Spleen (tissue), 11 donors: ENCODE measurements around the gene ADAMTS17. TPM values are rescaled to one million over a fixed set of nuclear protein-coding genes. Genes with fewer than 3 reads are reported as not detected.

ENCODE experiments used
- DNase-seq: peaks from one replicate; pipeline ENCODE4 v3.0.0-alpha.2; 2020
- H3K27ac ChIP-seq, 8 donors: fragments of 200-600 bp; sonication (generic) in 7 of 8; 1 replicate in 4 of 8; 2 replicates in 4 of 8; pipeline versions ENCODE4 v1.5.0 to v1.8.0; 2016 to 2021; ENCODE audit warnings: inconsistent platforms in 4 of 8, mild to moderate bottlenecking in 4 of 8, moderate library complexity in 1 of 8
- H3K27me3 ChIP-seq, 7 donors: fragments of 200-600 bp; sonication (generic) in 6 of 7; replicated peaks in 1 of 7; 1 replicate in 4 of 7; 2 replicates in 3 of 7; pipeline versions ENCODE4 v1.5.0 to v1.8.0; 2016 to 2021; ENCODE audit warnings: inconsistent platforms in 3 of 7, mild to moderate bottlenecking in 1 of 7
- H3K36me3 ChIP-seq, 6 donors: fragments of 200-600 bp; sonication (generic) in 5 of 6; 1 replicate in 4 of 6; 2 replicates in 2 of 6; pipeline versions ENCODE4 v1.5.0 to v1.8.0; 2016 to 2021; ENCODE audit warnings: inconsistent platforms in 2 of 6
- H3K4me1 ChIP-seq, 6 donors: fragments of 200-600 bp; sonication (generic) in 5 of 6; 1 replicate in 3 of 6; 2 replicates in 3 of 6; pipeline versions ENCODE4 v1.5.0 to v1.8.0; 2016 to 2021; ENCODE audit warnings: inconsistent platforms in 3 of 6
- H3K4me3 ChIP-seq, 8 donors: fragments of 200-600 bp; sonication (generic) in 7 of 8; 1 replicate in 4 of 8; 2 replicates in 4 of 8; pipeline versions ENCODE4 v1.5.0 to v1.8.0; 2016 to 2021; ENCODE audit warnings: inconsistent platforms in 4 of 8, mild to moderate bottlenecking in 4 of 8, moderate library complexity in 2 of 8
- H3K9me3 ChIP-seq, 8 donors: fragments of 200-600 bp; sonication (generic) in 7 of 8; 1 replicate in 4 of 8; 2 replicates in 4 of 8; pipeline versions ENCODE4 v1.5.0 to v1.8.0; 2016 to 2021; ENCODE audit warnings: inconsistent platforms in 4 of 8
- CTCF ChIP-seq, 11 experiments: fragments of 200-600 bp in 7 of 11; fragments of 450-650 bp in 4 of 11; sonication (generic) in 4 of 11; IDR thresholded peaks in 8 of 11; conservative IDR thresholded peaks in 3 of 11; 1 replicate in 7 of 11; 2 replicates in 4 of 11; pipeline versions ENCODE4 v1.4.0 to v1.8.0; 2016 to 2021; ENCODE audit warnings: antibody characterized with exemption in 11 of 11, inconsistent platforms in 4 of 11, mild to moderate bottlenecking in 1 of 11
- POLR2A ChIP-seq, 3 donors: fragments of 450-650 bp; IDR thresholded peaks; one replicate each; pipeline ENCODE4 v1.5.1; 2017; ENCODE audit warnings: antibody characterized with exemption in 3 of 3, mild to moderate bottlenecking in 1 of 3
- POLR2AphosphoS5 ChIP-seq, 3 donors: sonication (generic); formaldehyde crosslinking; IDR thresholded peaks; one replicate each; pipeline ENCODE4 v1.5.1; 2017; ENCODE audit warnings: antibody characterized with exemption in 3 of 3
- WGBS, 5 donors: extraction: QIAGEN DNeasy Blood & Tissue Kit in 3 of 5; methylation state at CpG; one replicate each; pipeline versions ENCODE4 v1.1.5 to v1.1.7; 2013 to 2018; 5-methylcytosine and 5-hydroxymethylcytosine counted together
- intact Hi-C: fragments of 100-400 bp; cut with DNase I; formaldehyde crosslinking; loops from one replicate; pipeline ENCODE4 v1.15.0; 2023; ENCODE audit warnings: low total_unique reads
- polyA plus RNA-seq, 3 donors: library from polyadenylated mRNA; stranded (reverse); fragments of 200-250 nt; gene quantifications; one replicate each; pipeline ENCODE4 v1.2.1, GENCODE V29; 2013
- total RNA-seq, 7 donors: library from RNA; depleted of rRNA in 3 of 7; stranded (reverse); fragments of >200 nt in 3 of 7; fragmentation: NEBNext Ultra II Directional in 4 of 7; extraction: Animal tissue kit (Norgen Biotek cat#: 25700) in 4 of 7; gene quantifications; one replicate each; pipeline versions ENCODE4 v1.1.0 to v1.2.1, GENCODE V29; 2016 to 2021
- donor health status: healthy with polysubstance abuse.
- donor health status: DM: no; HTN: no; CAD: no; lungs with moderate emphysema.
- donor health status: DM: no; HTN: no; CAD: no.
- donor health status: Bipolar disorder and iron deficiency.
- donor health status: healthy.
- donor health status: DM: no; HTN: no; CAD: no.
- donor health status: DM: yes; HTN: yes; CAD: no.

ADAMTS17 gene
- total and polyA plus RNA-seq, 10 donors, result 0.21 to 13.2 (median 5.8) TPM

GRCh38 chr15:100242989-100243388 lies 98.8 kb downstream of the ADAMTS17 start:
- intact Hi-C loops, result no loop called here
- 93 to 100% (median 96%) methylated on average over 2 of the region's 2 CpGs for WGBS, 5 donors
- H3K27me3 ChIP-seq, result no peaks in the 10 kb centered on the region
- TF ChIP-seq POLR2AphosphoS5 (IDR thresholded peaks at IDR 0.05) (no peak), CTCF (IDR thresholded peaks at IDR 0.05 in 8 of 11, conservative IDR thresholded peaks at IDR 0.05 in 3 of 11) (no peak), POLR2A (IDR thresholded peaks at IDR 0.05) (no peak)
- peaks cover 0 to 9% (median 0%) of the 10 kb centered on the region in 8 donors for H3K9me3 ChIP-seq
- no peak overlapping the region for H3K27ac ChIP-seq
- no peaks in the 10 kb centered on the region for H3K4me1 ChIP-seq
- H3K4me3 ChIP-seq, result no peak overlapping the region
- no peak for DNase-seq
- no peaks in the 10 kb centered on the region for H3K36me3 ChIP-seq

- H3K9me3 ChIP-seq, result peaks cover 0 to 9% (median 0%) of the 10 kb centered on the region in 8 donors
- DNase-seq, result no peak
- intact Hi-C loops, result no loop called here
- TF ChIP-seq POLR2AphosphoS5 (IDR thresholded peaks at IDR 0.05) (no peak), CTCF (IDR thresholded peaks at IDR 0.05 in 8 of 11, conservative IDR thresholded peaks at IDR 0.05 in 3 of 11) (no peak), POLR2A (IDR thresholded peaks at IDR 0.05) (no peak)
- no peaks in the 10 kb centered on the region for H3K4me1 ChIP-seq
- H3K27ac ChIP-seq, result no peak overlapping the region
- H3K4me3 ChIP-seq, result no peak overlapping the region
- H3K36me3 ChIP-seq, result no peaks in the 10 kb centered on the region
- WGBS, 5 donors, result 76 to 82% (median 80%) methylated on average over 20 of the region's 20 CpGs
- peaks cover 0 to 7% (median 0%) of the 10 kb centered on the region in 7 donors for H3K27me3 ChIP-seq
These were observed 99.9 kb downstream of the ADAMTS17 start for GRCh38 chr15:100241572-100242482.

GRCh38 chr15:100236981-100237720 lies 104.6 kb downstream of the ADAMTS17 start:
- DNase-seq, result no peak
- Histone ChIP-seq H3K4me3 (no peak overlapping the region), H3K36me3 (no peaks in the 10 kb centered on the region), H3K9me3 (no peaks in the 10 kb centered on the region), H3K4me1 (no peaks in the 10 kb centered on the region), H3K27ac (no peak overlapping the region), H3K27me3 (peaks cover 0 to 11% (median 0%) of the 10 kb centered on the region in 7 donors)
- TF ChIP-seq POLR2A (IDR thresholded peaks at IDR 0.05) (no peak), POLR2AphosphoS5 (IDR thresholded peaks at IDR 0.05) (no peak), CTCF (IDR thresholded peaks at IDR 0.05 in 8 of 11, conservative IDR thresholded peaks at IDR 0.05 in 3 of 11) (no peak)
- whole genome bisulfite sequencing, 5 donors, result 72 to 86% (median 82%) methylated on average over 11 to 15 of the region's 15 CpGs
- intact Hi-C loops, result no loop called here
